Subcutaneous adipose tissue (tissue), 4 donors: Measurements from ENCODE around the gene ABTB2. TPM values are rescaled to one million over a fixed set of nuclear protein-coding genes. Genes with fewer than 3 reads are reported as not detected.

Experiments
- total RNA-seq, 4 donors: library from RNA; depleted of rRNA; stranded (reverse); fragments of >200 nt; gene quantifications; one replicate each; pipeline ENCODE4 v1.1.0, GENCODE V29; 2016
- TF ChIP-seq, protein P1 (sequence below): fragments of 450-650 bp; IDR thresholded peaks from one replicate; pipeline ENCODE4 v1.5.1; 2016; ENCODE audit warnings: low read depth, mild to moderate bottlenecking, control low read depth, antibody characterized with exemption, moderate library complexity

ABTB2 gene
- total RNA-seq, 4 donors from 2014 or later, result 0.88 to 1.9 (median 1.0) TPM

DNA sequence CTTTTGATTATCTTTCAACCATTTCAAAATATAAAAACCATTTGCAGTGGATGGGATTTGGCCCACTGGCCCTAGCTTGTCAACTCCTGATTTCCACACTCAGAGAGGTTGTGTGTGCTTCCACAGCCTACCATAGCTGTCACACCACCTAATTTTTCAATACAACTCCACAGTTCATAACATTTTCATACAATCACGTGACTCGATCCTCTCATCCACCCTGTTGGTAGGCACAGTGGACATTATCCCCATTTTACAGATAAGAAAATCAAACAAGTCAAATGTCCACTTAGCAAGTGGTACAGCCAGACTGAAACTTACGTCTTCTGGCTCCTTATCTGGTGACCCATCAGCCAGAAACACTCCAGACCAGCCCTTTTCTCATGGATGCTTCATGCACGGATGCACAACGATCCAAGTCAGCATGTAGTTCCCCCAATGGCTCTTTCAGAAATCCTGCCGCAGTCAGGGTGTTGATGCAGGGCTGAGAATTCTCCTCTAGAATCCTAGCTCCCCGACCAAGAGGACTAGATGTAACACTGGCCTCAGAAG is 88.0 kb downstream of the ABTB2 start:
- TF ChIP-seq, protein P1, sequence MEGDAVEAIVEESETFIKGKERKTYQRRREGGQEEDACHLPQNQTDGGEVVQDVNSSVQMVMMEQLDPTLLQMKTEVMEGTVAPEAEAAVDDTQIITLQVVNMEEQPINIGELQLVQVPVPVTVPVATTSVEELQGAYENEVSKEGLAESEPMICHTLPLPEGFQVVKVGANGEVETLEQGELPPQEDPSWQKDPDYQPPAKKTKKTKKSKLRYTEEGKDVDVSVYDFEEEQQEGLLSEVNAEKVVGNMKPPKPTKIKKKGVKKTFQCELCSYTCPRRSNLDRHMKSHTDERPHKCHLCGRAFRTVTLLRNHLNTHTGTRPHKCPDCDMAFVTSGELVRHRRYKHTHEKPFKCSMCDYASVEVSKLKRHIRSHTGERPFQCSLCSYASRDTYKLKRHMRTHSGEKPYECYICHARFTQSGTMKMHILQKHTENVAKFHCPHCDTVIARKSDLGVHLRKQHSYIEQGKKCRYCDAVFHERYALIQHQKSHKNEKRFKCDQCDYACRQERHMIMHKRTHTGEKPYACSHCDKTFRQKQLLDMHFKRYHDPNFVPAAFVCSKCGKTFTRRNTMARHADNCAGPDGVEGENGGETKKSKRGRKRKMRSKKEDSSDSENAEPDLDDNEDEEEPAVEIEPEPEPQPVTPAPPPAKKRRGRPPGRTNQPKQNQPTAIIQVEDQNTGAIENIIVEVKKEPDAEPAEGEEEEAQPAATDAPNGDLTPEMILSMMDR, result no peak

- TF ChIP-seq, protein P1, result no peak
These were observed 88.8 kb downstream of the ABTB2 start for GRCh38 chr11:34268906-34269430.

DNA sequence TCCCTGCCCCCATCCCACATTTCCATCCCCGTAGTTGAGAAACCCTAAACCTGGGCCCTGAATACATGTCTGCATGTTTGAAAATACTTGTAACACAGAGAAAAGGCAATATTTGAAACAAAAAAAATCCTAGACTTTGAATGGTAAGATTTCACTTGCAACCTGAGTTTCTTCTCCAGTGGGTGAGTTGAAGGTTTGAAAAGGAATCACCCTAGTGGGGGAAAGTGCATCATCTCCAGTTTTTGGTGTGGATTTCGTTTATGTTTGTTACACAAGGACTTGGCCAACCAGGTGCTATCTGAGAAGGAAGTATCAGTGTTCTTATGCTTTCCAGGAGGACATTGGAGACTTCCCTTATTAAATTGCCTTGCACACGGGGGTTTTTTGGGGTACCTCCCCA is 90.4 kb downstream of the ABTB2 start:
- TF ChIP-seq, protein P1, result no peak

DNA sequence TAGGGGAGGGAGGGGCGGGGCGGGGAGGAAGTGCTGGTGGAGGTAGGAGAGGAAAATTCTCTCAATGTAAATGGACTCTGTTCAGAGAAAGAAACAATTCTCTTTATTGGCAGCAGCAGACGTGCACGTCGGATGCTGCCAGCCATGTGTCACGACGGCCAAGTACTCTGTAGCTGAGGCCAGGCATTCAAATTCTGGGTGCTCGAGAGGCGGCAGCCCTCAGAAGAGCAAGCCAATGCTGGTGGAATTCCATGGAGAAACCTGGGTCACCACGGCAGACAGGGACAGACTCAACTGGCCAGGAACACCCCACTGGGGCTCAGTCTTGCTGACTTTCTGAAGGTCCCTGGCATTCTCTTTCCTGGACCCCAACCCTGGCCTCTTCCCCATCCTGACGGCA is 90.8 kb downstream of the ABTB2 start:
- TF ChIP-seq, protein P1, result no peak

DNA sequence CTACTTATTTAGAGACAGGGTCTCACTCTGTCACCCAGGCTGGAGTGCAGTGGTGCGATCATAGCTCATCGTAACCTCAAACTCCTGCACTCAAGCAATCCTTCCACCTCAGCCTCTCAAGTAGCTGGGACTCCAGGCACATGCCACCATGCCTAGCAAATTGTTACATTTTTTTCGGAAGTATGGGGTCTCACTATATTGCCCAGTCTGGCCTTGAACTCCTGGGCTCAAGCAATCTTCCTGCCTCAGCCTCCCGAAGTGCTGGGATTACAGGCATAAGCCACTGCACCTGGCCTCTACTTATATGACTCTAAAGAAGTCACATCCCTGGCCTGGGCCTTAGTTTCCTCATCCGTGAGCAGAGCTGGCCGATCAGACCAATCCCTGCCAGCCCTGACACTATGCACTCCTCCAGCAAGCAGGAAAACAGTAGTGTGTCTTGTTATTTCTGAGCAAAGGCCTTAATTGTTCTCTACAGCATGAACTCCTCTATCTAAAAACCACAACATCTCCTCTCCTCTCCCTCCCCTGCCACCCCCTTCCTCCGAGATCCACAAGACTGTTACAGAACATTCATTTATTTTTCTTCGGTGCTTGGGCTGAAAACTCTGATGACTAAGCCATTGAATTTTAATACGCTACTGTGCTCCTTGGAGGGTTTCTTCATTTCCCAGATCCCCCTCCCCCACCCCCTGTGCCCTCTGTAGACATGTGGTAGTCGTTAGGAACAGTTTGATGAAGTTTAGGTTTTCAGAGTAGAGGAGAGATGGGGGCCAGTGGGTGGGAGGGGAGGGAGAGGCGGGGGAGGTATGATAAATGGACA is 91.5 kb downstream of the ABTB2 start:
- TF ChIP-seq, protein P1, result no peak

GRCh38 chr11:34264303-34265110 is 93.3 kb downstream of the ABTB2 start:
- TF ChIP-seq, protein P1, result no peak
